GM21360 (cell line): ENCODE results near the gene FBXW4.

Experiments
- ATAC-seq: cut with Tn5 transposase; IDR thresholded peaks from one replicate; pipeline ENCODE4 v1.9.1; 2021; ENCODE audit warnings: mild to moderate bottlenecking, moderate library complexity; ENCODE audit not compliant: unreplicated experiment

FBXW4 gene

DNA sequence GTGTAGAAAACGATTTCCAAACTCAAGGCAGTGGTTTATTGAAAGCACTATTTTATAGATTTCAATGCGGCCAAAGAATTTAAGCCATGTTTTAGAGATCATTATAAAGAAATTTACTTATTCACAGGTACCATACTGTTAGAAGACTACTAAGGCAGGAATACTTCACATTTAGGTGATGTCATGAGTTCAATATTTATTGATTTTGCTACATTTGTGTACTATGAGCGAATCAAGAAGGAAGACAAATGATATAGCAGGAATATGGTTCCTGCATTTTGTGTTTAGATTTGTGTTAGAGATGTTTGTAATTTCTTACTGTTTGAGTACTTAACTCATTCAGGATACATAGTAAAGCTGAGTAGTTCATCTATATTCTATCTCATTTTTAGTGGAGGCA, 1.7 kb upstream of the FBXW4 start:
- no peak for ATAC-seq

DNA sequence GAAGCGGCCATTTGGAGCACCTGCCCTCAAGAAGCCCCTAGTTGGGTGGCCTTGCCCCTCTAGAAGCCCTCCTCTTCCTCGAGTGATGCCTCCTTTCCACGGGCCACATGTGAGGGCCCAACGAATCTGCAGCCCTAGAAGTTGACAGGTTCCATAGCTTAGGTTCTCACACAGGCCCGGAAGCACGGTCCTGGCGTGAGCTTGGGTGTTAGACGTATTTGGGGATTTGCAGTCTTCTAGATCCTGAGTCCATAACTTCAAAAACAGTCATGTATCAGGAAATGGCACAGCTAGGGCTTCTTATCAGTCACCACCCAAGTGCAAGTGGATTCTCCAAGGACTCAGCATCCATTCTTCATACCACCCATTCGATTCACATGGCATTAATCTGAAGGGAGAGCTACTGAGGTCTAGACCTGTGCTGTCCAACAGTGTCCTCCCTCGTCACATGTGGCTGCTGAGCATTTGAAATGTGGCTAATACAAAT, 477 bp upstream of the FBXW4 start:
- ATAC-seq, result no peak

DNA sequence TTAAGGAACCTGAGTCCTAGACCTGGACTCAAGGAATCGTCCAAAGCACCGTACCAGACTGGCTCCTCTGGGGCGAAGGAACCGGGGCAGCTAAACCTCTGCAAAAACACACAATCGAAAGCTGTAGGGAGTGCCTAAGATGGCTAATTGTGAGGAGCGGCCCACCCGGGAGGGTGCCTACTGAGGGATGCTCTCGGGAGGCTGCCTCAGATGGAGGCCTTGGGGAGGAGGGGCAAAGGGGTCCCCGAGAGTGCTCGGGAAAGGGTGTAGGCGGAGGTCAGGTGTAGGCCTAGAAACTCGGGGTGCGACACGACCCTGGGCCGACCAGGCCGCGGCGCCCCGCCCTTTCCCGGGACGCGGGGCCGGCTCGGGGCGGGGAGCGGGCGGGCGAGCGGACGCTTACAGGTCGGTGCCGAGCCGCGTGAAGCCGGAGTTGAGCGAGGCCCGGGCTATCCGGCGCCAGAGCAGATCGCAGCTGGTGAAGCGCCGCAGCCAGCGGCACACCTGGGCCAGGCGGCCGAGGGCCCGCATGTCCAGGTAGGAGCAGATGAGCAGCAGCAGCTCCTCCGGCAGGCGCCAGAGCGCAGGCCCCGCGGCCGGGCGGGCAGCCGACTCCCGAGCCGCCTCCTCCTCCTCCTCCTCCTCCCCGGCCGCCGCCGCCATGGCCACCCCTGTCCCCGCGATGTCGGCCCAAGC, 844 bp downstream of the FBXW4 start:
- peak; percentile 73 for ATAC-seq

DNA sequence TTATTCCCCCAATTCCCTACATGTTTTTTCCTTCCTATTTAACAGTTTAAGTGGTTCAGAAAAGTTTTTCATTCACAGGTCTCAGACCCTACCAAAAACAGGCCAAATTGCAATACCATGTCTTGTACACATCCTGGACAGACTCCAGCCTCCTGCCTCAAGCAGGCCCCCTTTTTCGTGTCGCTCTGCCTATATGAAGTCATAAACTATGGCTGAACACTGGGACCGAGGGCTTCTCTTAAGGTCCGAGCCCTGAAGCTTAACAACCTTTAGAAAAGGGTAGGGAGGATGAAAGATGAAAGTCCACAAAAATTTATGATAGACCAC, 1.4 kb downstream of the FBXW4 start:
- no peak for ATAC-seq

DNA sequence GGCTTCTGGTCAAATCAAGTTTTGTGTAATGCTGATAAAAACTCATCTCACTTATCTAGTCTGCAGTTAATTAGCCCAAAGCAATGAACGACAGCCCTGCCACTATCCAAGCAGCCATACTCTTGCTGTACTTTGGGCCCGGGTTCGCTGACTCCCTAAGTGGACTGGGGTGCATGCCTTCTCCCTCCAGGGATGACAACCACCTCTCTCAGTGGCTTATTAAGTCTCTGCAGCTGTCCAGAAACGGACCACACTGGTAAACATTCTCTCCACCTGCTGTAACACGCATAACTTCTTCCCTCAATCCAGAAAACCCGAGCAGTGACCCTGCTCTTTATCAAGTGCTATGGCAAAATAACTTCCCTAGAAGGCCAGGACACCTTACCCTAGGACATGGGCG, 3.9 kb downstream of the FBXW4 start:
- no peak for ATAC-seq

DNA sequence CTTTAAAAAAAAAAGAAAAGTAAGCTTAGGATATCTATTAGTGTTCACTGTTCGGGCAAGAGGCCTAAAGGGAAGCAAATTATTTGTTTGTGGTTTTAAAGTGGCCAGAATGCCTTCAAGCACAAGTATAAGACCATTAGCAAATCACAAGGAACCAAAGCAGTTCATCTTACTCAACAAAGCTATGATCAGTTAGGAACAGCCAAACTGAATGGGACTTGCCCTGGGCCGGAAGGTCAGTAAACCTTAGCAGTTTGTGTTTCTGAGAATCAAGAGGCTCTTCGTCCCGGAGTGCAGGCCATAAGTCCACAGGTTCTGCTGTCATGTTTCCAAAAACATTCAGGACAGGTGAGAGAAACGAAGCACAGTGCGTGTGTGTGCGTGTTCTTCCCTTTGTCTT, 4.5 kb downstream of the FBXW4 start:
- ATAC-seq, result no peak

DNA sequence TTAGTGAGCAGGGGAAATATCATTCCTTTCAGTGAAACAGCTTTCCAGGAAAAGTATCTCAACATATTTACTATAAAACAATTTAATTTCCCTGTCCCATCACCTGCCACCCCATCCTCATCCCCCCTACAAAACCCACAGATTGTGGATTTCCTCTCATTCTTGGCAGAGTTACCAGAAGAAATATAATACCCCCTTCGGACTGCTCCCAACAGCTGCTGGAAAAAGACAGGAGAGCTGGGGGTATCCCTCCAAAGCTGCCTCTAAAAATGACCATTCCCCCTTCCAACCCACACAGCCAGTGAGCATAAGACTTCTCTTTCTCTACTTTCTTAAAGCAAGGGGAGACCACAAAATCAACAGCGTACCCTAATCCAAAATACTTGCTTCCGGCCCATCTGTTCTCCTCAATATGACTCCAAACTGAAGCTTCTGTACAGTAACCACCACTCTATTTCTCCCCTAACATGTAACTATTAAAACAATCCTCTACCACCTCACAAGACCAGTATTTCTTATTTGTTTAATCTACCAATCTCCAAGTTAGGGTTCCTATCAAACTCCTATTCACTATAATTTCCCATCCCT, 7.8 kb downstream of the FBXW4 start:
- ATAC-seq, result no peak

DNA sequence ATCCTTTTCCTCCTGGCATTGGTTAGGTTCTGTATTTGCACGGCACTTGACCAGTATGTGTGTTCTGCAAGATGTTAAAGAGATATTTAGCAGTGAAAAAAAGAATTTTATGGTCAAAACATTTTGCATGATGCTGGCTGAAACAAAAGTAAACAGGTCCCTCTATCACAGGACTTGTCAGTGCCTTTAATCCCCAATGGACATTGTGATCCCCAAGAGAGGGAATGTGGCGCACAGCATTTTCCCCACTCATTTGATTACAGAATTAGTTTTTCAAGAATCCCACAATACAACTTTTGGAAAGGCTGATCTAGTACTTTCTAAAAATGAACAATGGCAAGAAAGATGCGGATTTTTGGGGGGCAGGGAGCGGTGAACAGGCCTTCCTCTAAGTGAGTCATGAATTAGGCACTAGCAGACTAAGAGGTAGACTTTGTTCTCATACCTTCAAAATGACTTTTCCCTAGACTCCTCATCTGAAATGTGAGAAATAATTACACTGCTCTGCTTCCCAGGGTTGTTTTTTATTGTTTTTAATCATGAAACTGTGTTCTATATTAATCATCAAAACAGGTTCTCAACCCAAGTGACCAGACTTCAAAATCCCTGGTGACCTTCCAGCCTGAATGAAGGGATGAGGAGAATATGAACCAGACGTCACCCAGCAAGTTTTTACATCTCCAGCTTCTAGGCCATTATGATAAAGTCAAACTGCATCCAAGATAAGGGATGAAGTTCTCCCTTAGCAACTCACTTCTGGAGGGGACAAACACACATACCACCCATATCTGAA, 8.6 kb downstream of the FBXW4 start:
- ATAC-seq, result no peak

DNA sequence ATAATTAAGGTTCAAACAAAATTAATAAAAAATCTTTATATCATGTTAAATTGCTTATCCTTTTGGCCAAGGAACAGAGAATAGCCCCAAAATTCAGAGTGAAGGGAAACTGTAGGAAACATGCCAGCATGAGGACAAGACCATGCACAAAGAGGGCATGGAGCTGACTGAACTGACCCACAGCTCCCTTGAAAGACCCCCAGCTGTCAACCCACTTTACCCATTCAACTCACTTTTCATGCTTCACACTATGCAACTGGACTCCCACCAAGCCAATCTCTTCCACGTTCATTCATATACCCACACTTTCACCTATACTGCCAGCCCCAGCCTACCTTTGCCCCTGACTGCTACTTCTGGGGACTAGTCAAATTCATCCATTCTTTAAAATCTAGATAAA, 10.2 kb downstream of the FBXW4 start:
- no peak for ATAC-seq

DNA sequence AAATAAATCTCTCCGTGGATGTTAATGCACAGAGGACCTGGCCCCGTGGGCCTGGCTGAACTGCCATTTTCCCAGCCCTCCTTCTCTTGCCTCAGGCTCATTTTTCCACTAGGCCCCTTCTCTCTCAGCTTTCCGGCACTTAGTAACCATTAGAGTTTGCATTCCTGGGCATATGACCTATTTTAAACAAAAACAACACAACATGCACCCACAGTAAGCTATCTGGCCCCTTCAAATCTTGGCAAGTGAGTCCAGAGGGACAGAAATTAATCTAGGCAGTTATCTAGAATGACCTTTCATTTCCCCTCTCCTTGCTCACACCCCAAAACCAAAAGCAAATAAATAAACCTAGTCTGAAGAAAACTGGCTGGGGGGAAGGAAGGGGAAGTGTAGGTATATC, 11.7 kb downstream of the FBXW4 start:
- ATAC-seq, result no peak

DNA sequence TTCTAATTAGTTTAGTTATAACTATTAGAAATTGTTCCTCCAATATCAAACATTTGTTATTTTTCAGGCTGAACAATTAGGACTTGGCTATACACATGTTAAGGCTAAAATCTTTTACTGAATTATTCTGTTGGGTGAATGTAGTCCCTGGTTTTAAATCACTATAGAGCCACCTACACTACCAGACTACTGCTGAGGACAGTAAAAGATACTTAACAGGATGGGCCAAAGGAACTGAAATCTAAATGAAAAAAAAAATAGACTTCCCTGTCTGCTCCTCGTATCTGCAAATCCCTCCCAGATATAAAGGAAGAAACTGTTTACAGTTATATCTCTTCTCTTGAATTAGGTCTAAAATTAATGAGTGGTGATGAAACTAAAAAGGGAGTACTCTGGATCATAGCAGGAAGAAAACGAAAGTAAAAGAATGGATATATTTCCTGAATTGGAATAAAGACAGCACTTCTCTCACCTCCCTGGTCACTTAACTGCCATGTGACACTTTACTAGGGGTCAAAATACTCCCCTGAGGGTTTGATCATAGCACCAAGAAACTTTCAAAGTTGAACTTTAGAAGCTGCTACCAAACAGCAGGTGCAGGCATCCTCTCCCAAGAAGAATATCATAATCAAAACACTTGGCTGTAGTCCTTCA, 12.7 kb downstream of the FBXW4 start:
- ATAC-seq, result no peak

DNA sequence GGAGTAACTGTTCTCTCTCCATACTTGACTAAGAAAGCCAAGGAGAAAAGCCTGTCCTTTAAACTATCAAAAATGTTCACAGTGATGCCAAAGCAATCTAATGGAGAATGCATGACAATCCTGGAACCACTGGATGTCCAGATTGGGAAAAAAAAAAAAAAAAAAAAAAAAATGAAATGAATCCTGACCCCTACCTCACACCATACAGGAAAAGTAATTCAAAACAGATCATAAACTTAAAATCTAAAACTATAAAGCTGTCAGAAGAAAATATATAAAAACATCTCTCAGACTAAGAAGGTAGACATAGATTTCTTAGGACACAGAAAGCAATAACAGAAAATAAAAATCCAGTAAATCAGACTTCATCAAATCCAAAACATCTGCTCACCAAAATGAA, 18.4 kb downstream of the FBXW4 start:
- ATAC-seq, result no peak

DNA sequence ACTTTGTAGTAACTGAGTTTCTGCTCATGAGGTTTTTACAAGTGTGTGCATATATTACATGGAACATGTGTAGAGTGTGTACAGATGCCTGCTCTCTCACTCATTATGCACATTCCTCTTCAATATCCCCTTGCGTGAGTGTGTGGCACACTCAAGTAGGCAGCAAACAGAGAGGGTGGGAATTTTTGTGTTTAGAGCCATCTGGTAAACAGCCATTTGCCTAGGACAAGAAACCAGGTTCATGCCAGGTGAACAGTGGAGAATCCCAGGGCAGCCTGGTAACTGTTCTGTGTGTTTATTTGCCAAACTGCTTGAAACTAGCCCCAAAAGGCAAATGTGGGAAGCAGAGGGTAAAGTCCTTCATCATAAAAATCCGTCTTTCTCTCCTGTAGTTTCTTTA, 19.9 kb downstream of the FBXW4 start:
- no peak for ATAC-seq

DNA sequence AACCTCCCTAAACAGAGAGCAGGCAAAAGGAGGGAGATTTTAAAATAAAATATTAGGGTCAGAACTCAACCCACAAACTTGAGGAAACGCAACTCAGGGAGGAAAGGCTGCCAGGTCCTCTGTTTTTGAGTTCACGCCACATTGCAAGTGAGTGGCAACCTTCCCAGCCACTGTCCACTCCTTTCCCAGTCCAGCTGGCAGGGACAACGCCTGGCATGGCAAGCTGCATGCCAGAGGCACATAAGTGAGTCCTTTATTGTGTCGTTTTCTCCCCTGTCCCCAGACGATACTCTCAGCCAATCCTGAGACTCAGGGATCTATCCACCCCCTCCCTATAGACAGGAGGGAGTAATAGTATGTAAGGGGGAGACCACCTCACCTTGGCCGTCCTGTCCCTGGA, 22.4 kb downstream of the FBXW4 start:
- ATAC-seq, result no peak

DNA sequence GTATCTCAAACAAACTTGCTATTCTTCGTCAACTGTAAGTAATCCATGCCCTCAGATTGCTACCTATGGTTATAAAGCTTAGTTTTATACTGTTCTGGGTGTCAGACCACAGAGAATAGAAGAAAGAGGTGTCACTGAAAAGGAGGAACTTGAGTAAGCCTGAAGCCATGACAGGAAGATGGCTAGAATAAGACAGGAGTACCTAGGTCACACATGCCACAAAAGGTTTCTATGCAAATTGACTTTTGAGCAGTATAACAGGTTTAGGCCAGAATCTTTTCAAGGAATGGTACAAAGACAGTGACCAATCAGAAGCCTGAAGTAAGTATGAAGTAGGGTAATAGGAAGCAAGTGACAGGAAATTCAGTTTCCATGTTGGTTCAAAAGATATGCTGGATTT, 23.5 kb downstream of the FBXW4 start:
- ATAC-seq, result no peak

DNA sequence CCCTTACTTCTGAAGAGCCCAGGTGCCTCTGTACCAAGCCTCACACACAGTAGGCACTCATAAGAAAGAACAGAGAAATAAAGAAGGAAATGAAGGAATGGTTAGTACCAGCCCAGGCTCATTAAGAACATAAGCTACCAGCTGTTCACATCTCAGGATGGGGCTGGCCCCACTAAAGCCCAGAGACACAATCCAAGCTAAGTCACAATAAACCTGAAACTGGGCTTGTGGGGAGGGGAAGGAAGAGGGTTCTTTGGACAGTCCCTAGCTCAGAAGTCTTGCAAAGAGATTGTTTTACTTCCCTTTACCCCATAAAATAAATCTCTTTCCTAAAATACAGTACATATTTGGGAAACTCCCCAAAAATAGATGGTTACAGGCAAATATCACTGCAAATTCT, 24.3 kb downstream of the FBXW4 start:
- no peak for ATAC-seq

DNA sequence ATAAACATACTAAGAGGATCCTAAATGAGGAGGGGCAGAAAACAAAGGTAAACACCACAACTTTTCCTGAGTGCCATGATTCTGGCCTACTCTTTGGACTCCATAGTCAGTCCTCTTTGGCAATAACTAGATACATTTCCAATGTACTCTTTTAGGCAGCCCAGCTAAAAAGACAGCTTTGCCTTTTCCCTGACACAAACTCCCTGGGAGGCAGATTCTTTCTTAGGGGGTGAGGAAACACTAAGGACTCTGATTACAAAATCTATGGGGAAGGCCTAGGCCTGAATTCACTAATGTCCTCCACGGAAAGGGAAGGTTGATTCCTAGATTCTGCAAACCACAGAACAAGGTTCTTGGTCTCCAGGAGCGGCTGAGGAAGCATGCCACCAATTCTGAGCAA, 25.8 kb downstream of the FBXW4 start:
- no peak for ATAC-seq

DNA sequence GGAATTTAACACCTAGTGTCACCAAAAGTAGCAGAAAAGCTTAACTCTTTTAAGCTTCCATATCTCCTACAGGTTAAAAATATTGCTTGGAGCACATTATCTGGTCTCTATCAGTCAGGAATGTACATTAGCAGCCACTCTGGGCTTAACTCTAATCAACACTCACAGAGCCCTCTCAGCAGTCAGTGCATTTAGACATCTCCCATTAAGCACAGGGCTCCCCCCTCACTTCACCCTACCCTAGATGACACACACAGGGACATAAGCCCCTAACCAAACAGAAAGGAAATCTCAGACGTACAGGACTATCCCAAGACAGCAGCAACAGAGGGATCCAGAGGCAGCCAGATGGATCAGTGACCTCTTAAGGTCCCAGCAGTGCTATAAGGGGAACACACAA, 26.4 kb downstream of the FBXW4 start:
- ATAC-seq, result no peak

DNA sequence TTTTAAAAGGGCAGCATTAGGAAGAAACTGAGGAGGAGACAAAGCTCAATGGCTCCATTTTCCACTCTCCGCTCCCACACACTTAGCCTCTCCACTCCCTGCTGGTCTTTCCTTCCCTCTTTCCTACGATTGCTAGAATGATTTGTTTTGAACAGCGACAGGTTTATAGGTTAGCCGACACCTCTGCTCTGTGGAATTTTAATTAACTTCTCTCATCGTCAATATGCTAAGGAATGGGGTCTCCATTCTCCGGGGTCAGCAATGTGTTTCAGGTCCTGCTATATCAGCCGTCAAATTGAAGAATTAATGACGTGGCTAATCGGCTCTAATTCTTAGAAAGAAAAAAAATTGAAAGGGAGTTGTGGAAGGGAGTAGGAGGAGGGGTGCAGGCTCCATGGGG, 28.9 kb downstream of the FBXW4 start:
- no peak for ATAC-seq

DNA sequence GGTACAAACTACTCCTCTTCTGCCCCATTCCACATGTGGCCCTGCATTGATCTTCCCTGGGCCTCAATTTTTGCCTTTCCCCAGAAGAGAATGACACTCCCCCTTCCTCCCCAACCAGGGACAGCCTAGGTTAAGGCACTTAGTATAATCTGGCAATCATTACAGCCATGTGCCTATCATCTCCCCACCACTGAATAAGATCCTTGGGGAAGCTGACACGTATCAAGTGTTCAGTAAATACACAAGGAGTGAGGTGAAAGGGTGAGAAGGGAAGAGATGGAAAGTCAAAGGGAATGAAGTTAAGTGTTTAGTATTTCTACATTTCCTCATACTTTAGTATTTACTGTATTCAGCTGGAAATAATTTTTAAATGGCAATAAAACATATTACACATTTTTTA, 31.9 kb downstream of the FBXW4 start:
- no peak for ATAC-seq

DNA sequence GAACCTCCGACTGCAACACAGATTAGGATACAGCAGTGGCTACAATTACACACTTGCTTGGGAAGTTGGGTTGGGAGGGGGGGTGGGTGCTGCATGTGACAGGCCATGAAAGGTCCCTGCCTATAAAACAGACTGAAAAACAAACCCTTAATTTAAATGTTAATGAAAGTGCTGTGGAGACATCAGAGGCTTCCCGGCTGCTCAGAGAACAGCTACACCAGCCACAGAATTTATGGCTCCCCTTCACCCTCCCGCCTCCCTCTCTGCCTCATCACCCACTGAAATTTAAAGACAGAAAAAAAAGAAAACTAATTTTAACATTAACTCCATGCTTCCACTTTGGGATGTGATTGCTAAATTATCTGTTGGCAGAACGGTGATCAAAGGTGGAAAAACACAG, 34.7 kb downstream of the FBXW4 start:
- no peak for ATAC-seq

DNA sequence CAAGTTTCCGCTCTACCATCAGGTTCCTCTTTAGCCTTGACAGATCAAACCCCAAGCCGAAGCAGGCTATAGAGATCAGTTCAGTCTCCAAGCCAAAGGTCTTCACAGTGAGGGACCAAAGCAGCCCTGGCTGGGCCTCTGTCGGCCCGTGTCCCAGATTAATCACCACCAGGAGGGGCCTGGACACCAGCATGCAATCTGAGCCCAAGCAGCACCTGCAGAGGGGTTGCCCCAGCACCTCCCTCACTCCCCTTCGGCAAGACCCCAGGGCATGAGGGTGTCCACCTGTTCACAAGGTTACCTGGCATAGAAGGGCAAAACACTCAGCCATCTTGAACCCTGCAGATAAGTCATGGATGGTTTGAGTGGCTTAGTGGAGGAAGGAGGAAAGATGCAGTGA, 36.0 kb downstream of the FBXW4 start:
- ATAC-seq, result no peak
